WERI-Rb-1 (cell line): Measurements from ENCODE around the gene SLC35B2.
A peak's percentile ranks its signal among the peaks of the same experiment; 100 is the strongest.

Source experiments
- DNase-seq: peaks from one replicate; pipeline ENCODE4 v3.0.0-alpha.2; 2020
- H3K27ac ChIP-seq: fragments of 250-450 bp; sonication (Bioruptor Pico); 2 replicates; pipeline ENCODE4 v1.5.1; 2020; ENCODE audit warnings: mild to moderate bottlenecking, moderate library complexity
- H3K27me3 ChIP-seq: fragments of 250-450 bp; sonication (Bioruptor Pico); 2 replicates; pipeline ENCODE4 v1.5.1; 2021; ENCODE audit warnings: mild to moderate bottlenecking, low read depth, moderate library complexity; ENCODE audit not compliant: insufficient read depth, severe bottlenecking
- H3K36me3 ChIP-seq: fragments of 250-450 bp; sonication (Bioruptor Pico); 2 replicates; pipeline ENCODE4 v1.5.1; 2020; ENCODE audit warnings: mild to moderate bottlenecking, moderate library complexity
- H3K4me3 ChIP-seq: 2 replicates; pipeline ENCODE4 v1.5.1; 2011; ENCODE audit warnings: low read depth, mild to moderate bottlenecking, control low read depth, low read length
- H3K9me3 ChIP-seq: fragments of 250-450 bp; sonication (Bioruptor Pico); 2 replicates; pipeline ENCODE4 v1.5.1; 2021; ENCODE audit warnings: mild to moderate bottlenecking, moderate library complexity; ENCODE audit not compliant: severe bottlenecking
- CTCF ChIP-seq: IDR thresholded peaks from 2 replicates; pipeline ENCODE4 v1.5.1; 2011; ENCODE audit warnings: low read depth, mild to moderate bottlenecking, control low read depth, inconsistent platforms, low read length

SLC35B2 gene

GRCh38 chr6:44278774-44279697, 21.7 kb upstream of the SLC35B2 start:
- H3K27me3 ChIP-seq = no peaks in the 10 kb centered on the region
- no peak for TF ChIP-seq CTCF
- peak overlapping the region; percentile 58 for H3K27ac ChIP-seq

GRCh38 chr6:44278315-44278714, 21.0 kb upstream of the SLC35B2 start:
- peaks cover 31% of the 10 kb centered on the region for H3K36me3 ChIP-seq
- TF ChIP-seq CTCF = no peak
- H3K27me3 ChIP-seq = no peaks in the 10 kb centered on the region
- H3K4me3 ChIP-seq = no peak overlapping the region
- DNase-seq = peak; percentile 69
- no peaks in the 10 kb centered on the region for H3K9me3 ChIP-seq
- peak overlapping the region; percentile 58 for H3K27ac ChIP-seq

More at GRCh38 chr6:44278774-44279697, 21.7 kb upstream of the SLC35B2 start:
- no peak overlapping the region for H3K4me3 ChIP-seq
- H3K9me3 ChIP-seq = no peaks in the 10 kb centered on the region
- H3K36me3 ChIP-seq = peaks cover 24% of the 10 kb centered on the region
- no peak for DNase-seq

DNA sequence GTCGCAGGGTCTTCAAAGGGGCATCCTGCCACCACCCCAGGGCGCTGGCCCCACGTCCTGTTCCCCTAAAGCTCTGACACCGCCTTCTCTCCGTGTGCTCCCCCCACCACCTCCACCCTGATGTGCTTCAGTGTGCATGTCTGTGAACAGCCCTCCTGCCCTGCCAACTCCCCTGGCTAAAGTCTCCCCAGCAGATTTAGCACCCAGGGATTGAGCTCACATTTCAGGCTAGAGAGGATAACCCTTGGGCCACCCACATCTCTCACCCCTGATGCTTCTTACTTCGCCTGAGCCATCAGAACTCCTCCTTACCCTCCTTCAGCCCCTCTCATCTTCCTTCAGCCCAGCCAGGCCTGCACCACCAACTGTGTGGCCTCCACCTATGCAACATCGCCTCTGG, 20.4 kb upstream of the SLC35B2 start:
- no peak overlapping the region for H3K4me3 ChIP-seq

GRCh38 chr6:44276667-44277640, 19.6 kb upstream of the SLC35B2 start:
- no peak overlapping the region for H3K4me3 ChIP-seq
- no peaks in the 10 kb centered on the region for H3K27me3 ChIP-seq
- DNase-seq = no peak
- no peak for TF ChIP-seq CTCF
- H3K36me3 ChIP-seq = peaks cover 40% of the 10 kb centered on the region
- no peaks in the 10 kb centered on the region for H3K9me3 ChIP-seq
- H3K27ac ChIP-seq = no peak overlapping the region

More for the DNA sequence above, 20.4 kb upstream of the SLC35B2 start:
- H3K36me3 ChIP-seq = peaks cover 37% of the 10 kb centered on the region
- peak overlapping the region; percentile 58 for H3K27ac ChIP-seq
- H3K27me3 ChIP-seq = no peaks in the 10 kb centered on the region
- DNase-seq = no peak
- TF ChIP-seq CTCF = no peak
- no peaks in the 10 kb centered on the region for H3K9me3 ChIP-seq

GRCh38 chr6:44275749-44276648, 18.7 kb upstream of the SLC35B2 start:
- H3K27ac ChIP-seq = no peak overlapping the region
- H3K9me3 ChIP-seq = no peaks in the 10 kb centered on the region
- no peaks in the 10 kb centered on the region for H3K27me3 ChIP-seq
- H3K4me3 ChIP-seq = no peak overlapping the region
- H3K36me3 ChIP-seq = peaks cover 40% of the 10 kb centered on the region
- TF ChIP-seq CTCF = no peak
- DNase-seq = no peak
